ENCODE data around the gene PSMA5.

DNA sequence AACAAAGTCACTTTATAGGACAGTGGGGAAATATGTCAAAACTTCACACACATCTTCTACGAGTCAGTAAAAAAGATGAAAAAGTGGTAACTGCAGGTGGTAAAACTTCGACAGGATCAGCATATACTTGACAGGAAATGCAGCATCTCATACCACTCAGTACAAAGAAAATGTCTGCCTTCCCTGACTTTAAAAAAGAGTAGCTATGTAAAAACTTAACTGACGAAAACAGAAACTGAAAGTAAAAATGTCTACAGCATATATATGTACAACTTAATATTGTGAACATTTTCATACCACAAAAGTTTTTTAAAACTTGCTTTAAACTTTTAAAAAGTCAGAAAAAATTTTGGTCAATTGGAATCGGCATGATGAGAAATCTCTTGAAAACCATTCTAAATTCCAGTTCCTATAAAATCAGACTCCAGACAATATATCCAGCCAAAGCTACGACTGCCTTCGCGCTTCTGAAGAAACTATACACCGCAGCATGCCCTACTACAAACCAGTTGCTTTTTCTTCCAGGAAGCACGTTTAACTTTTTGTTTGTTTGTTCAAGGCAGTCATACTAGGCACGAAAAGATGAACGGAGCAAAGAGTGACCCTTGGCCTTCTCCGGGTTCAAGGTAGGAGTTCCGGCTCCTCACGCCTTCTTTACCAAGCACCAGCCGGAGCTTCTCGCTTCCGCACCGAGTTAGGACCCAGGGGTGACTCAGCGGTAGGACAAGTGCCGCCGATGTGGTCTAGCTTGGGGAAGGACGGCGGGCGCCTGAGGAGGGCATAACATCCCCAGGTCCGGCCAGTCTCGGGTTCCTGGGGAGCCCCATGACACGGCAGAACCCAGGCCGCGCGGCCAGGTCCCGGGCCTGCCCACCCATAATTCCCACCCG lies 612 bp downstream of the PSMA5 start:
- TF ChIP-seq, protein P1, sequence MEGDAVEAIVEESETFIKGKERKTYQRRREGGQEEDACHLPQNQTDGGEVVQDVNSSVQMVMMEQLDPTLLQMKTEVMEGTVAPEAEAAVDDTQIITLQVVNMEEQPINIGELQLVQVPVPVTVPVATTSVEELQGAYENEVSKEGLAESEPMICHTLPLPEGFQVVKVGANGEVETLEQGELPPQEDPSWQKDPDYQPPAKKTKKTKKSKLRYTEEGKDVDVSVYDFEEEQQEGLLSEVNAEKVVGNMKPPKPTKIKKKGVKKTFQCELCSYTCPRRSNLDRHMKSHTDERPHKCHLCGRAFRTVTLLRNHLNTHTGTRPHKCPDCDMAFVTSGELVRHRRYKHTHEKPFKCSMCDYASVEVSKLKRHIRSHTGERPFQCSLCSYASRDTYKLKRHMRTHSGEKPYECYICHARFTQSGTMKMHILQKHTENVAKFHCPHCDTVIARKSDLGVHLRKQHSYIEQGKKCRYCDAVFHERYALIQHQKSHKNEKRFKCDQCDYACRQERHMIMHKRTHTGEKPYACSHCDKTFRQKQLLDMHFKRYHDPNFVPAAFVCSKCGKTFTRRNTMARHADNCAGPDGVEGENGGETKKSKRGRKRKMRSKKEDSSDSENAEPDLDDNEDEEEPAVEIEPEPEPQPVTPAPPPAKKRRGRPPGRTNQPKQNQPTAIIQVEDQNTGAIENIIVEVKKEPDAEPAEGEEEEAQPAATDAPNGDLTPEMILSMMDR (optimal IDR thresholded peaks at IDR 0.05 in 1 of 3, IDR thresholded peaks at IDR 0.05 in 1 of 3, conservative IDR thresholded peaks at IDR 0.05 in 1 of 3; ENCODE audit: extremely low read depth in 1 of 3, insufficient read depth in 2 of 3, low read length in 3 of 3): no peak
- no peak for TF ChIP-seq EZH2 (IDR thresholded peaks at IDR 0.05; ENCODE audit: low read length)
